DMS 273 treated with DMSO at 0.1 percent for 48 hours (cell line): ENCODE data around the gene CEP350.

Source experiments
- DNase-seq: peaks from one replicate; lab custom pipeline; 2025; lab: John Stamatoyannopoulos, UW

The CEP350 gene

DNA sequence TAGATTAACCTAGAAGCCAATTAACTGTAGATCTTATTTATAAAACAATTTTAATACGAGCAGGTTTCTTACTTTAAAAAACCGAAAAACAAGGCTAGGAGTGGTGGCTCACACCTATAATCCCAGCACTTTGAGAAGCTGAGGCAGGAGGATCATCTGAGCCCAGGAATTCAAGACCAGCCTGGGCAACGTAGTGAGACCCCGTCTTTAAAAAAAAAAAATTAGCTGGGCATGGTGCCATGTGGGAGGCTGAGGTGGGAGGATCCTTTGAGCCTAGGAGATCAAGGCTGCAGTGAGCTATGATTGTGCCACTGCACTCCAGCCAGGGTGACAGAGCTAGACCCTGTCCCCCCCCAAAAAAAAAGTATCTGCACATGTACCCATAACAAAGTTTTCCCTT, 110.8 kb downstream of the CEP350 start:
- DNase-seq = no peak

DNA sequence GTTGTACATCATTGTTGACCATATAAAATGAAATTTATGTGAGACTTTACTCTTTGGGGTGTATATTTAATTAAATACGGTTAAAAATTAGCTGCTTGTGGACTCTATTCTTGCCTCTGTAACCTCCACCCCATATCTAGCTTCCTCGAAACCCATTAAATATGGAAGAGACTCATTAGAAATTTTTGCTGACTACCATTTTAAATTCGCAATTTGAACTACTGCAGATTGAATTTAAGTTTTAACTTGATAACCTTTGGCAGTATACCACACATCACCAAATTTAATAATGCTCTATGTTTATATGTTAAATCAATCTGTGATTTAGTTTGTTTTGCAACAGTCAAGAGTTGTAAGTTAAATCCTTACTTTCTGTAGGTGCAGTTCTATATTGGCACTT, 111.5 kb downstream of the CEP350 start:
- DNase-seq = no peak

DNA sequence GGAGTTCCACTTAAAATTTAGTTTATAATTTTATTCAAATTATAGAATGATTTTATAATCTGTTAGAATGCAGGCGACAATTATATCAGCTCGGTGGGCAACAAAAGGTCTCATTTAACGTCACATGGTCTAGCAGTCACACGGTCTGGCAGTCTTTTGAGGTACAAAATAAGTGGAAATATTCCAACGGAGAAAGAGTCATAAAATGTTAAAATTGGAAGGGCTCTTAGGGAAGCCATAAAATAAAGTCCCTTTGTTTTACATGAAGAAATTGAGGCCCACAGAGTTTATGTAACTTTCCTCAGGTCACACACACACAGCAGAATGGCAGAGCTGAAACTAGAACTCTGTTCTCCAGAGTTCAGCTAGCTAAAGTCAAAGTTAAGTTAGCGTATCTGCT, 115.7 kb downstream of the CEP350 start:
- no peak for DNase-seq

DNA sequence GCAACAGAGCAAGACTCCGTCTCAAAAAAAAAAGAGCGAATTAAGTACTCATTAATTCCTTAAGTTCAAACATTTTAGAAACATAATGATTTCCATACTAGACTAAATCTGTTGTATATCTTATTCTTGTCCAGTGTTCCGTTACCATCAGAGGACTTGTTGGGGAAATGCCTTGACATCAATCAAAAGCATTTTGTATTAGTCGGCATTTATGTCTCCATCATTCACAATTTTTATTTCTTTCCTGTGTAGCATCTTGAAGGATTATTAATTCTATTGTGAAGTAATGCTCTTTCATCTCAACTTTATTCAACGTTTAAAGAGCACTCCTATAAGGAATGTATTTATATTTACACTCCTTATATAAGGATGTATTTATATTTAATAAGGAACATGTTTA, 117.1 kb downstream of the CEP350 start:
- DNase-seq = no peak

DNA sequence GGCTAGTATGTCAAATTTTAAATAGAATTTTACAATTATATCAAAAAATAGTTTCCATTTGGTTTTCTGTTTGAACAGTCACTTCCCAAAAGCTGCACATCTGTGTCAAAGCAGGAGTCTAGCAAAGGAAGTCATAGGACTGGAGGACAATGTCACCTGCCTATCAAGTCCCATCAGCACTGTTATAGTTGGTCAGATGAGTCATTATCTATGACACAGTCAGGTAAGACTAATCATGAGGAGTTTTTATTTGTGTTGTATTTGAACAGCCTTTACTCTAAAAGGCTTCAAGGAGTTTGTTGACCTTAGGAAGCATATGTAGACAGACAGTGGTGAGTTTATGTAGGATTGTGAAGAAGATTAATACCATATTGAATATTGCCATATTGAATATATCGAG, 125.8 kb downstream of the CEP350 start:
- DNase-seq = no peak

DNA sequence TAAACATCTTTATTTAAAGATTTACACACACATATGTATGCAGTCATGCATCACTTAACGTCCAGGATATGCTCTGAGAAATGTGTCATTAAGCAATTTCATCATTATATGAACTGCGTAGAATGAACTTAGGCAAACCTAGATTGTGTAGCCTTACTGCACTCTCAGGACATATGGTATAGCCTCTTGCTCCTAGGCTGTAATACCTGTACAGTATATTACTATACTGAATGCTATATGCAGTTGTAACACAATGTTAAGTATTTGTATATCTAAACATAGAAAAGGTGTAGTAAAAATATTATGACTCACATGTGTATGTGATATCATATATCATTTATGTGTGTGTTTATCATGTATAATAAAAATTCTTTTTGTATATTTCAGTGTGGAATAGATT, 126.9 kb downstream of the CEP350 start:
- no peak for DNase-seq

DNA sequence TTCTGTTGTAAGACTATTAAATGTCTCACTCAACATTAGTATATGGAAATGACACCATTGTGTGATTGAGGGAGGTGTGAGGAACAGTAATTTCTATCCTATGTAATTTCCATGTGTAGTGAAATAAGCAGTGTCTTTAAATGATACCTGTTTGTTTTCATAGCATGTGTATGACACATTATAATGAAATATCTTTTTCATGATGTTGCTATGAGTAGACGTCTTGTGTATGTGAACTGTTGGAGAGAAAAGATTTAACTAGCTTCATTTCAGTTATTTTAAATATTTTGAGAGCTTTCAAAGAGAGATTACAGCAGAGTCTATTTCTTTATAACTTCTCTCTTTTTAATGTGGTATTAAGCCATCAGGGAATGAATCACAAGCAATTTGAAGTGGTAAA, 128.6 kb downstream of the CEP350 start:
- DNase-seq = no peak

DNA sequence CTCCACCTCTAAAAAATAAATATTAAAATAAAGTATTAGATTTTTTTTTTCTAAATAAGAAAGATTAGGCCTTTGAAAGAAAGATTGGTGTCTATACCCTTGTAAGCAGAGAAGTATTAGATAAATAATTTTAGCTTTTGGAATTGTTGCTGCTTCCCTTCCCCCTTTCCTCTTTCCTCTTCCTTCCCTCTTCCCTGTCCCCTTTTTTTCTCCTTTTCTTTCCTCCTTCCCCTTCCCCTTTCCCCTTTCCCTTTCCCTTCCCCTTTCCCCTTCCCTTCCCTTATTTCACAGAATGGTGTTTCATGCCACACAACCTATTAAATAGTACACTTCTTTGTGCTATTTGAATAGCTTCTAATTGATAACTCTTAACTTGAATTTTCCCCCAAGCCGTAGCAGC, 130.3 kb downstream of the CEP350 start:
- DNase-seq = no peak

DNA sequence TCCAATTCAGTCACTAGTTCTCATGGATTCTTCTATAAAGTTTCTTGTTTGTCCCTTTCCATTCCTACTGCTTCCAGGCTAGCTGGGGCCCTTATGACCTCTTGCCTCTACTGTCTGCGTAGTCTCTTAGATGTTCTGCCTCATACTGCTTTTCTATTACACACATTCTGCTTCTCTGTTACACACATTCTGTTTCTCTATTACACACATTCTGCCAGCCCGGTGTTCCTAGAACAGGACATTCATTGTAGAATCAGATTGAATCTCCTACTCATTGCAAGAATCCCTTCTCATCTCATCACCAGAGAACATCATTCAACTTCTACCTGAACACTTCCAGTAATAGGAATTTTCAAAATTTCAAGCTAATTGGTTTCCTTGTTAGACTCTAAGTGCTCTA, 130.7 kb downstream of the CEP350 start:
- DNase-seq = no peak

DNA sequence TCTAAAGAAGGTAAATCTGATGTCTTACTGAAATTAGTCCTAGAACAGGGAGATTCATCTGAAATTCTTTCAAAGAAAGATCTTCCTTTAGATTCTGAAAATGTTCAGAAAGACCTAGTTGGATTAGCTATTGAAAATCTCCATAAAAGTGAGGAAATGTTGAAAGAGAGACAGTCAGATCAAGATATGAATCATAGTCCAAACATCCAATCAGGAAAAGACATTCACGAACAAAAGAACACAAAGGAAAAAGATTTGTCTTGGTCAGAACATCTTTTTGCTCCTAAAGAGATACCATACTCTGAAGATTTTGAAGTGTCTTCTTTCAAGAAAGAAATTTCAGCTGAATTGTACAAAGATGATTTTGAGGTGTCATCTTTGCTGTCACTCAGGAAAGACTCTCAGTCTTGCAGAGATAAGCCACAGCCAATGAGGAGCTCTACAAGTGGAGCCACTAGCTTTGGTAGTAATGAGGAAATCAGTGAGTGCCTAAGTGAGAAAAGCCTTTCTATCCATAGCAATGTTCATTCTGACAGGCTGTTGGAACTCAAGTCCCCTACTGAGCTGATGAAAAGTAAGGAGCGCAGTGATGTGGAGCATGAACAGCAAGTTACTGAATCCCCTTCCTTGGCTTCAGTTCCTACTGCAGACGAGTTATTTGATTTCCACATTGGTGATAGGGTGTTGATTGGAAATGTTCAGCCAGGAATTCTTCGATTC, 138.5 kb downstream of the CEP350 start:
- DNase-seq = no peak

DNA sequence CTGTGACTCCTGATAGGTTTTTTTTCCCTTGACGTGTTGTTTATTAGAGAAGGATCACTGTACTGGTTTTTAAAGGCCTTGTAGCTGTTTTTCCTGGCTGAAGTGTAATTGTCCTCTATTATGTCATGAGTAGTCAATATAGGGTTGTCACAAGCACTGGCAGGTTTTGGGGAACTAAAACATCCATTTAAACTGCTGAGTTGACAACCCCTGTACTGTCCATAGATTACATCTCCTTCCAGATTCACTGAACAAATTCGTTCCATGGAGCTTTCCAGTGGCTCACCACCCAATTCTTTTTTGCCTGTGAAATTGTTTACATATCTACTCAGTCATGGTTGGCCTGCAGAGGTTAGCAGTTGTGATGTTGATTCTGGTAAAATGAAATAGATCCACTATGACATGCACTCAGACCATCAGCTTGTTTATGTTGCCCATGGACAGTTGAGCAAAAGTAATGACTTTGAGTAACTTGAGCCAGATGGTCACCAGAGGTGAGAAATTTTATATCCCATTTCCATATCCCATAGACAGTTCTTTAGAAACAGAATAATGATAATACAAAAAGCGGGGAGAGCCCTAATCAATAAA, 140.2 kb downstream of the CEP350 start:
- no peak for DNase-seq

DNA sequence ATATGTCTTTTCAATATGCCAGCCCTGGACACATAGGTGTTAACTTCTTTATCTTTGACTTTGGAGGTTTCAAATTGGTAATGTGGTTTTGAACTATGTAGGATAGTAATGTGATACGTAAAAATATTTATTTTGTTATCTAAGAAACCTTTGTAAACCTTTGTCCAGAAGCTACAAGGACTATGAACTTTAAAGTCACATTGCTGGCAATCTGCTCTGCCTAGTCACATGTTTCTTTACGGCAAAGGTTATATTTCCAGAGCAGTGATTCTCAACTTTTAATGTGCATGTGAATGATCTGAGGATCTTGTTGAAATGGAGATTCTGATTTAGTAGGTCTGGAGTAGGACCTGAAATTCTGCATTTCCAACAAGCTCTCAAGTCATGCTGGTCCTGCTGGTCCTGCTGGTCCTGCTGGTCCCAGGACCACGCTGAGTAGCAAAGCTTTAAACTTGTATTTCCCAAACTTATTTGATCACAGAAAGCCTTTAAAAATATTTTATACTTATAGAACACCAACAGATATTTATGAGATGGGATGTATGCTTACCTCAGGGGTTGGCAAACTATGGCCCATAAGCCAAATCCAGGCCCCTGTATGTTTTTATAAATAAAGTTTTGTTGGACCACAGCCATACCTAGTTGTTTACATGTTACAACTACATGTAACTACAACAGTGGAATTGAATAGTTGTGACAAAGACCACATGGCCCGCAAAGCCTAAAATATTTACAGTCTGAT, 142.1 kb downstream of the CEP350 start:
- DNase-seq = no peak

DNA sequence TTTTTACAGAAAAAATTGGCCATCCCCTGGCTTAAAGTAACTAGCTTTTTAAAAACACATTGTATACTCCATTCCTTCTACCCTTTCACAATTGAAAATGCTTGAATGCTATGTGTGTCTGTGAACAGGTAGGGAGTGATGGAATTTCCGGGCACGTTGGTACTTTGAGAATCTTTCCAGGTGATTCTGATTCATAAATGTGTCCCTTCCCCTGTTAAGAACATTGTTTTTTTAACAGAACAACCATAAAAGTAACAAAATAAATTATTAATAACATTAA, 142.7 kb downstream of the CEP350 start:
- no peak for DNase-seq

DNA sequence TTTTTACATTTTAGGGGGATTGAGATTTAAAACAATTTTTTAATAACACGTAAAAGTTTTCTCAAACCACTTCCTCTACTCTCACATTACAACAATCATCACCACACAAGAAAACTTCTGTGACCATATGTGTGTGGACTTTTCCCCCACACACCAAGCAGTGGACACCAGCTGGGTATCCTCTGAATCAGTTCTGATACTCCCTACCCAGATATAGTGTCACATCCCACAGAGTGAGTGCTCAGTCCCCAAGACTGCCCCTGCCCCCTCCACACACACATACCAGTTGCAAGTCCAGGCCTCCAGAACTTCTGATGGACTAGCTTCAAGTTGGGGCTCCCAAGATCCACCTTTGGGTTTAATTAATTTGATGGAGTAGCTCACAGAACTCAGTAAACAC, 146.8 kb downstream of the CEP350 start:
- DNase-seq = no peak

DNA sequence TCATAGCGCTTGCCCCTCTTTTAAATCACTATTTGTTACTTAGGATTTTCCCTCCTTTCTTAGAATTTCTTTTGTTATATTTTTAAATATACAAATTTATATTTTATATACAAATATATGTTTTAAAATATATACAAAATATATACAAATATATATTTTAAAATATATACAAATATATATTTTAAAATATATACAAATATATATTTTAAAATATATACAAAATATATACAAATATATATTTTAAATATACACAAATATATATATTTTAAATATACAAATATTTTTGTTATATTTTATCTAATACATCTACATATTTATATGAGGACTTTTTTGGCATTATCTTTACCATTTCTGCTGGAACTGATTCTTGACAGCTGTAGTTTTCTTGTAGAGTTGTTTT, 149.2 kb downstream of the CEP350 start:
- DNase-seq = no peak

DNA sequence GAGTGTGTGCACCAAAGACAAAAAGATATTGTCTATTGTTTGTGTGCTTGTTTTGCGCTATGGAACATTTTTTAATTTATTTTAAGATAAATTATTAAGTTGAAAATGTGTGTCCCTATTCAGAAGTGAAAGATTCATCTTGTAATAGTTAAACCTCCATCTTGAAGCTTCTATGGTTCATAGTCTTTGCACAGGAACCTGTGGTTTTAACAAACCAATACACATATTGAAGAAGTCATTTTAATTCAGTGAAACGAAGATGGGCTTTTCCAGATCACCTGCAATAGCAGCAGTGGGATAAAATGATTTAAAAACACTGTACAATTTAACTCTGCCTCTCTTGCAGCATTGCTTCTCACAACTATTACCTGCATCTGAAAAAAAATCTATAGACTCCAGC, 157.5 kb downstream of the CEP350 start:
- DNase-seq = no peak

DNA sequence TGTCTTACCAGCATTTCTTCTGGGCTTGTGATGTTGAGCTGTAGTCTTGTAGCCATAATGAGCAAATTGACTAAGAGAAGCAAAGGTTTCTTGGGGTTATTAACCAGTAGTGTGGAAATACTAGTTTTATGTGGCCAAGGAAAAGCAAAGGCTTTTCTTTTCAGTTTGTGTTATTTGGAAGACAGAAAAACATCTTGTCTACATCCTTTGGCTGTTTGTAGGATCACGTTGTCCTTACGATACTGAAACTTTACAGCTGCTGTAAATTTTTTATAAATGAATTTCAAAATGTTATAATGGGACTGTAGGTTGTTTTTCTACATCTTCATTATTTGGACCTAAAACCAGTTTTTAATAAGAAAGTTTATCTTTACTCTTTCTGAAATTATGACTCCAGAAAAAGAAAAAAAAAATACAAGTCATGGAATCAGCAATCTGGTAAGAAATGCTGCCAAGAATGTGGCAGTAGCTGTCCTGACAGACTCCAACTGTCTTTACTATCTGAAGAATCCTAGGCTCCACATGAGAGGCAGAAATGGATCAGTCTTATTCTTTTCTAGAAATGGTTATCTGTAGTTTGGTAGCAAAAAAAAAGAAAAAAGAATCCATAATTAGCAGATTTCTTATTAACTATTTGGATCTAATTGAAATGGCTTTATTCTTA, 158.5 kb downstream of the CEP350 start:
- DNase-seq = no peak

DNA sequence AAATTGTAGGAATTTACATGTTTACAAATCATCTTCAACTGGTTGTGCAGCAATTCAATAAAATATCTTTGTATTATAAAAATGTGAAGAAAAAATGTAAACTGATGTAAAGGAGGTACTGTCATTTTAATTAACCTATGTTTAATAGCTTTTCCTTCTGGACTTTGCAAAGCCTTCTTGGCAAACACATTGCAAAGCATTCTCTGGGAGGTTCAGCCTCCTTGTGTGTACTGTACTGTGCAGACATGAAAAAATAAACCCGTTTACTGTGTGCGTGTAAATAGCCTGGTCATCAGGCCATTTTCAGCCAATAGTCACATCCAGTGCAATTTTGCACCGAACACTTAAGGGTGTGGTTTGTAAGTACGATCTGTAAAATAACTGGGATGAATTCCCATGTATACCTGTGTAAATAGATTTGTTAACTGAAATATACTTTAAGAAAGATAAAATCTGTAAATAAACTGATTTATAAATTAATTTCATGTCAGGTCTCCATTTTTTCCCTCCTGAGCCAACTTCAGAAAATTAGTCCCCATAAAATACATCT, 159.9 kb downstream of the CEP350 start:
- DNase-seq = no peak

DNA sequence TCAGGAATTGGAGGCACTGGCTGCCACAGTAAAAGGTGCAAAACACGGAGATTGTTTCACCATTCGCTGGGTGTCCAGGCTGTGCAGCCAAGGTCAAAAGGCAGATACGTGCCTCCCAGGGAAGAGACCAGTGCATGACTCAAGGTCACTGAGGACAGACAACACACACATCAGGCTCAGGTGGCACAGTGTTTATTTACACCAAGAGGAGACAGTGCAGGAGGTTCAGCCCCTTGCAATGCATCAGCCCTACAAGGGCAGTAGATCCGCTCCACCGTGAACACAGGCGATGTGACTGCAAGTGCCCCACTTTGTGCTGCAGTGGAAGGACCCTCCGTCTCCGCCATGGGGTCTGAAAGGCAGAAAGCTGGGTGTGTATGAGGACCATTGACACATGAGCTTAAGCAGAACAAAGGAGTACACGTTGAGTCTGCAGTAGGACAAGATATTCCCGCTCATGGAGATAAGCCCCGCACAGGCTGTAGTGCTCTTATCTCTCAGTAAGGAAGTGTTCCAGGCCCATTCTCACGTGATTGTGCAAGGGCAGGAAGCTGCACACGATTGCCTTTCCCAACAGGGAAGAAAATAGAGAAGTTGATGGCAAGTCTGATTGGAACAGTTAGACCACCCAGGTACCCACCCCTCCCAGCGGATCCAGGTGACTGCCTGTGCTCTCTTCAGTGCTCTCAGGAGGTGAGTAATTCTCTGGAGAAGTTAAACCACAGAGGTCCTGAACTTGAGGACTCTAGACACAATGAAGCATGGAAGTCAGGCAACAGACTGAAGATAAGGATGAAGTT, 162.6 kb downstream of the CEP350 start:
- no peak for DNase-seq

DNA sequence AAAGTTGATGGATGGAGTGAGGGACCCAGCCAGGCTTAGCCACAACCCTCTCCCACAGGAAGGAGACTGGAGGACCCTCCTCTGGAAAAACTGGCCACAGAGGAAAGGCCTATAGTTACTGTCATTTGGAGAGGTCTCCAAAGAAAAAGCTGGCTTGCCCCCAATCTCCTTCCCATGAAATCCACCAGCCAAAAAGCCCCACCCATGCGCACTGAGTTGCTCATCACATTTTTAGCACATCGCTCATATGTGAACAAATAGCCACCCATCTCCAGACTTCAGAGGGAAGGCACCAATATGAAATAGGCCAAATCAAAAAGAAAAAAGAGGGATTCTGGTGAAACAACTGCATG, 163.1 kb downstream of the CEP350 start:
- no peak for DNase-seq

DNA sequence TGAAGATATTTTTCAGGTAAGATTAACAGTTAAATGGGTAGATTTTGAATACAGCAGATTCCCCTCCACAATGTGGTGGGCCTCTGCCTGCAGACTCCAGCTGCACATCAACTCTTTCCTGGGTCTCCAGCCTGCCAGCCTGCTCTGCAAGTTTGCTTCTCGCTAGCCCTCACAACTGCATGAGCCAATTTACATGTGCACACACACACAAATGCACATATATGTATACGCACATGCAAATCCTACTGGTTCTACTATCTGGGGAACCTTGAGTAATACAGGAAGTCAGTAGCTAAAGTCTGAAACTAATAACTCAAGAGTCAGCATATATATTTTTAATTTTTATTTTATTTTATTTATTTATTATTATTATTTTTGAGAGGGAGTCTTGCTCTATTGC, 165.2 kb downstream of the CEP350 start:
- no peak for DNase-seq

DNA sequence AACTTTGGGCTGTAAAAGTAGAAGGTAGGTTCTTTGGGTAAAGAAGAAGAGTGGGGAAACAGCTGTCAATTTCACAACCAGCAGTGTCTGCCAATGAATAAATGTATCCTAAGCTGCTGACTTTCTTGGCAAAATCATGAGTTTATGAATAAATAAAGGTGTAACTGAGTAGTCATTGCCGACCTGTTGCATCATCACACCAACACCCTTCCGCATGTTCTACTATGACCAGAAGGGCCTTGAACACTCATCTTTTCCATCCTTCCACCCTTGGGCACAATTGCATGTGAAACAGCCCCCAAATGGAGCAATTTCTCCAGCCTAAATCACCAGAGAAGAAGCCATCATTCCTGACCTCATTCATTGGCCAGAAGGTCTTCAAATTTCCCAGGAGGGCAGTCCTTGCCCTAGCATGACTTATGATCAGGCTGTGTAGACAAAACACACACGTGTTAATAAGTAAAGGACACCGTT, 168.9 kb downstream of the CEP350 start:
- no peak for DNase-seq
